ENCODE results near the gene TIMM13.

GRCh38 chr19:2469102-2469914 lies 41.9 kb upstream of the TIMM13 start:
- TF ChIP-seq CTCF (IDR thresholded peaks at IDR 0.05; ENCODE audit: insufficient read depth, low read length) = no peak
- TF ChIP-seq POLR2AphosphoS5 (IDR thresholded peaks at IDR 0.05; ENCODE audit: low read depth) = no peak
- TF ChIP-seq REST (IDR thresholded peaks at IDR 0.05; ENCODE audit: insufficient replicate concordance, low read depth) = no peak
- TF ChIP-seq SPI1 (IDR thresholded peaks at IDR 0.05; ENCODE audit: borderline replicate concordance, low read depth) = no peak
